Measurements from ENCODE around the gene STX5.

- TF ChIP-seq POLR2A (IDR thresholded peaks at IDR 0.05) (no peak), CTCF (IDR thresholded peaks at IDR 0.05) (no peak)
Observed at GRCh38 chr11:62844154-62844553, 12.3 kb upstream of the STX5 start.
